ENCODE data around the gene ITPRIPL1.

DNA sequence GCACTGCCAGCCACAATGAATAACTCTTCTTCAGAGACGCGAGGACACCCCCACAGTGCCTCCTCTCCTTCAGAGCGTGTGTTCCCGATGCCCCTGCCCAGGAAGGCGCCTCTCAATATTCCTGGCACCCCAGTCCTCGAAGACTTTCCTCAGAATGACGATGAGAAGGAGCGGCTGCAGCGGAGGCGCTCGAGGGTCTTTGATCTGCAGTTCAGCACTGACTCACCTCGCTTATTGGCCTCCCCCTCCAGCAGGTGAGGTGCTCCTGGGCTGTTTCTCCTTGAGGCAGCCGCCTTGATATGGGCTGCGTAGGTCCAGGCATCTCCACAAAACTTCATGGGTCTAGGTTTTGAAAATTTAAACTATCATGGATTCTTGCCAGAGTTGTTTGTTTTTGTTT lies 16.5 kb downstream of the ITPRIPL1 start:
- TF ChIP-seq, protein P1, sequence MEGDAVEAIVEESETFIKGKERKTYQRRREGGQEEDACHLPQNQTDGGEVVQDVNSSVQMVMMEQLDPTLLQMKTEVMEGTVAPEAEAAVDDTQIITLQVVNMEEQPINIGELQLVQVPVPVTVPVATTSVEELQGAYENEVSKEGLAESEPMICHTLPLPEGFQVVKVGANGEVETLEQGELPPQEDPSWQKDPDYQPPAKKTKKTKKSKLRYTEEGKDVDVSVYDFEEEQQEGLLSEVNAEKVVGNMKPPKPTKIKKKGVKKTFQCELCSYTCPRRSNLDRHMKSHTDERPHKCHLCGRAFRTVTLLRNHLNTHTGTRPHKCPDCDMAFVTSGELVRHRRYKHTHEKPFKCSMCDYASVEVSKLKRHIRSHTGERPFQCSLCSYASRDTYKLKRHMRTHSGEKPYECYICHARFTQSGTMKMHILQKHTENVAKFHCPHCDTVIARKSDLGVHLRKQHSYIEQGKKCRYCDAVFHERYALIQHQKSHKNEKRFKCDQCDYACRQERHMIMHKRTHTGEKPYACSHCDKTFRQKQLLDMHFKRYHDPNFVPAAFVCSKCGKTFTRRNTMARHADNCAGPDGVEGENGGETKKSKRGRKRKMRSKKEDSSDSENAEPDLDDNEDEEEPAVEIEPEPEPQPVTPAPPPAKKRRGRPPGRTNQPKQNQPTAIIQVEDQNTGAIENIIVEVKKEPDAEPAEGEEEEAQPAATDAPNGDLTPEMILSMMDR (IDR thresholded peaks at IDR 0.05) = no peak
- TF ChIP-seq, protein P2, sequence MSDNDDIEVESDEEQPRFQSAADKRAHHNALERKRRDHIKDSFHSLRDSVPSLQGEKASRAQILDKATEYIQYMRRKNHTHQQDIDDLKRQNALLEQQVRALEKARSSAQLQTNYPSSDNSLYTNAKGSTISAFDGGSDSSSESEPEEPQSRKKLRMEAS (IDR thresholded peaks at IDR 0.05; ENCODE audit: low read depth) = no peak
- no peak for TF ChIP-seq RCOR1 (IDR thresholded peaks at IDR 0.05; ENCODE audit: low read length)
- no peak for TF ChIP-seq FOXM1 (IDR thresholded peaks at IDR 0.05; ENCODE audit: low read depth)
- no peak for TF ChIP-seq EZH2phosphoT487 (IDR thresholded peaks at IDR 0.05; ENCODE audit: borderline replicate concordance, low read depth)
- TF ChIP-seq EP300 (IDR thresholded peaks at IDR 0.05; ENCODE audit: borderline replicate concordance in 1 of 2, low read depth in 1 of 2, low read length in 1 of 2) = no peak
- TF ChIP-seq NFIC (IDR thresholded peaks at IDR 0.05; ENCODE audit: borderline replicate concordance) = no peak
- TF ChIP-seq NRF1 (IDR thresholded peaks at IDR 0.05; ENCODE audit: low read depth, low read length) = no peak
- TF ChIP-seq TAF1 (IDR thresholded peaks at IDR 0.05; ENCODE audit: borderline replicate concordance, low read depth, low read length) = no peak
- no peak for TF ChIP-seq YY1 (IDR thresholded peaks at IDR 0.05; ENCODE audit: low read depth)
- TF ChIP-seq, protein P3, sequence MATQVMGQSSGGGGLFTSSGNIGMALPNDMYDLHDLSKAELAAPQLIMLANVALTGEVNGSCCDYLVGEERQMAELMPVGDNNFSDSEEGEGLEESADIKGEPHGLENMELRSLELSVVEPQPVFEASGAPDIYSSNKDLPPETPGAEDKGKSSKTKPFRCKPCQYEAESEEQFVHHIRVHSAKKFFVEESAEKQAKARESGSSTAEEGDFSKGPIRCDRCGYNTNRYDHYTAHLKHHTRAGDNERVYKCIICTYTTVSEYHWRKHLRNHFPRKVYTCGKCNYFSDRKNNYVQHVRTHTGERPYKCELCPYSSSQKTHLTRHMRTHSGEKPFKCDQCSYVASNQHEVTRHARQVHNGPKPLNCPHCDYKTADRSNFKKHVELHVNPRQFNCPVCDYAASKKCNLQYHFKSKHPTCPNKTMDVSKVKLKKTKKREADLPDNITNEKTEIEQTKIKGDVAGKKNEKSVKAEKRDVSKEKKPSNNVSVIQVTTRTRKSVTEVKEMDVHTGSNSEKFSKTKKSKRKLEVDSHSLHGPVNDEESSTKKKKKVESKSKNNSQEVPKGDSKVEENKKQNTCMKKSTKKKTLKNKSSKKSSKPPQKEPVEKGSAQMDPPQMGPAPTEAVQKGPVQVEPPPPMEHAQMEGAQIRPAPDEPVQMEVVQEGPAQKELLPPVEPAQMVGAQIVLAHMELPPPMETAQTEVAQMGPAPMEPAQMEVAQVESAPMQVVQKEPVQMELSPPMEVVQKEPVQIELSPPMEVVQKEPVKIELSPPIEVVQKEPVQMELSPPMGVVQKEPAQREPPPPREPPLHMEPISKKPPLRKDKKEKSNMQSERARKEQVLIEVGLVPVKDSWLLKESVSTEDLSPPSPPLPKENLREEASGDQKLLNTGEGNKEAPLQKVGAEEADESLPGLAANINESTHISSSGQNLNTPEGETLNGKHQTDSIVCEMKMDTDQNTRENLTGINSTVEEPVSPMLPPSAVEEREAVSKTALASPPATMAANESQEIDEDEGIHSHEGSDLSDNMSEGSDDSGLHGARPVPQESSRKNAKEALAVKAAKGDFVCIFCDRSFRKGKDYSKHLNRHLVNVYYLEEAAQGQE (IDR thresholded peaks at IDR 0.05; ENCODE audit: low read depth, low read length) = no peak
- no peak for TF ChIP-seq FOXJ3 (CRISPR knock-in tag; IDR thresholded peaks at IDR 0.05)
